AG04450 (cell line): ENCODE measurements around the gene CFAP46. TPM values are rescaled to one million over a fixed set of nuclear protein-coding genes. Genes with fewer than 3 reads are reported as not detected.

ENCODE experiments used
- CTCF ChIA-PET: fragments of 300-600, 350-600 bp; formaldehyde crosslinking; extraction: SDS; loops from one replicate; lab custom pipeline; 2022; ENCODE audit warnings: antibody characterized with exemption, inconsistent platforms; lab: Charles Lee
- POLR2A ChIA-PET: fragments of 350-600 bp; formaldehyde crosslinking; extraction: SDS; loops from one replicate; lab custom pipeline; 2021; ENCODE audit warnings: antibody characterized with exemption, inconsistent platforms; lab: Yijun Ruan, JAX
- DNase-seq: peaks from one replicate; pipeline ENCODE4 v3.0.0-alpha.2; 2011; ENCODE audit warnings: low read depth, low spot score
- H3K27ac ChIP-seq: one replicate; pipeline ENCODE4 v1.5.1; 2012; ENCODE audit warnings: low read depth, low read length, control low read depth
- H3K27me3 ChIP-seq: one replicate; pipeline ENCODE4 v1.6.0; 2012; ENCODE audit warnings: low read length; ENCODE audit not compliant: control insufficient read depth, insufficient read depth
- H3K4me3 ChIP-seq: 2 replicates; pipeline ENCODE4 v1.5.1; 2011; ENCODE audit warnings: mild to moderate bottlenecking, low read depth, low read length, control low read depth
- H3K9me3 ChIP-seq: 2 replicates; pipeline ENCODE4 v1.5.1; 2012; ENCODE audit warnings: low read length; ENCODE audit not compliant: control insufficient read depth, insufficient read depth
- polyA plus RNA-seq: library from polyadenylated mRNA; depleted of rRNA; stranded (reverse); fragments of >200 nt; gene quantifications from 2 replicates; pipeline ENCODE4 v1.2.3, GENCODE V29; 2011
- TF ChIP-seq, protein P1 (sequence below): IDR thresholded peaks from 2 replicates; pipeline ENCODE4 v1.5.1; 2011; ENCODE audit warnings: low read depth, low read length, control low read depth, inconsistent platforms

The CFAP46 gene
- polyA plus RNA-seq, 1 experiment: 2.7 TPM

DNA sequence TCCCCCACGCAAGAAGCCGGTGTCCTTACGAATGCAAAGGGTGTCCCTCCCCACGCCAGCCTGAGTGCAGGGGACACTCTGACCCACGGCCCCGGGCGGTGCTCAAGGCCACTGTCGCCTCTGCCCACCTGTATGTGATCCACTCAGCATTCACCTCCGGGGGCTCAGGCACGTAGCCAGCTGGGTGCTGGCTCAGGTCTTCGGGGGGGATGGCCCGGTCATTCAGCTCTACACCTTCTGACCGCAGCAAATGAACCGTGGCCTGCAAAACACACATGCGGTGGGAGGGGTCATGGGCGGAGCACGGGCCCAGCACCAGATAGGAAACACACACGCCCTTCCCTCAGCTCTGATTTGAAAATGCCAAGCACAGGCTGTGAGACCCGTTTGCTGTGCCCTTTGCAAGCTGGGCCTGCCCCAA lies 25.9 kb downstream of the CFAP46 start:
- TF ChIP-seq, protein P1, sequence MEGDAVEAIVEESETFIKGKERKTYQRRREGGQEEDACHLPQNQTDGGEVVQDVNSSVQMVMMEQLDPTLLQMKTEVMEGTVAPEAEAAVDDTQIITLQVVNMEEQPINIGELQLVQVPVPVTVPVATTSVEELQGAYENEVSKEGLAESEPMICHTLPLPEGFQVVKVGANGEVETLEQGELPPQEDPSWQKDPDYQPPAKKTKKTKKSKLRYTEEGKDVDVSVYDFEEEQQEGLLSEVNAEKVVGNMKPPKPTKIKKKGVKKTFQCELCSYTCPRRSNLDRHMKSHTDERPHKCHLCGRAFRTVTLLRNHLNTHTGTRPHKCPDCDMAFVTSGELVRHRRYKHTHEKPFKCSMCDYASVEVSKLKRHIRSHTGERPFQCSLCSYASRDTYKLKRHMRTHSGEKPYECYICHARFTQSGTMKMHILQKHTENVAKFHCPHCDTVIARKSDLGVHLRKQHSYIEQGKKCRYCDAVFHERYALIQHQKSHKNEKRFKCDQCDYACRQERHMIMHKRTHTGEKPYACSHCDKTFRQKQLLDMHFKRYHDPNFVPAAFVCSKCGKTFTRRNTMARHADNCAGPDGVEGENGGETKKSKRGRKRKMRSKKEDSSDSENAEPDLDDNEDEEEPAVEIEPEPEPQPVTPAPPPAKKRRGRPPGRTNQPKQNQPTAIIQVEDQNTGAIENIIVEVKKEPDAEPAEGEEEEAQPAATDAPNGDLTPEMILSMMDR: no peak
- ChIA-PET POLR2A (no interaction called here), CTCF (interaction anchor here (1.4 kb wide), 1 partner anchor 12 kb away, joined by 3 read pairs; no protein-coding TSS in a partner anchor)
- no peak overlapping the region for H3K4me3 ChIP-seq
- no peak for DNase-seq
- no peak overlapping the region for H3K27ac ChIP-seq
- no peaks in the 10 kb centered on the region for H3K27me3 ChIP-seq
- peaks cover 27% of the 10 kb centered on the region; the same call in 1 of the 2 replicates for H3K9me3 ChIP-seq

GRCh38 chr10:132915411-132915810 lies 27.0 kb downstream of the CFAP46 start:
- Histone ChIP-seq H3K9me3 (peaks cover 27% of the 10 kb centered on the region; the same call in 1 of the 2 replicates), H3K4me3 (no peak overlapping the region), H3K27me3 (no peaks in the 10 kb centered on the region), H3K27ac (no peak overlapping the region)
- DNase-seq: no peak
- TF ChIP-seq, protein P1: no peak
- ChIA-PET POLR2A (no interaction called here), CTCF (interaction anchor here (1.4 kb wide), 1 partner anchor 11 kb away, joined by 3 read pairs; no protein-coding TSS in a partner anchor)

GRCh38 chr10:132914732-132915131 lies 27.6 kb downstream of the CFAP46 start:
- no peak for DNase-seq
- CTCF ChIA-PET: no interaction called here
- Histone ChIP-seq H3K9me3 (peaks cover 28% of the 10 kb centered on the region; the same call in 1 of the 2 replicates), H3K27ac (no peak overlapping the region), H3K27me3 (no peaks in the 10 kb centered on the region), H3K4me3 (no peak overlapping the region)
- TF ChIP-seq, protein P1: no peak
- POLR2A ChIA-PET: no interaction called here

GRCh38 chr10:132913559-132914115 lies 28.7 kb downstream of the CFAP46 start:
- H3K27me3 ChIP-seq: no peaks in the 10 kb centered on the region
- no peak overlapping the region for H3K27ac ChIP-seq
- ChIA-PET POLR2A (no interaction called here), CTCF (no interaction called here)
- no peak for DNase-seq
- peaks cover 28% of the 10 kb centered on the region; the same call in 1 of the 2 replicates for H3K9me3 ChIP-seq
- TF ChIP-seq, protein P1: no peak
- no peak overlapping the region for H3K4me3 ChIP-seq

- DNase-seq: no peak
- Histone ChIP-seq H3K9me3 (peaks cover 30% of the 10 kb centered on the region; the same call in 1 of the 2 replicates), H3K4me3 (no peak overlapping the region), H3K27ac (no peak overlapping the region), H3K27me3 (no peaks in the 10 kb centered on the region)
- ChIA-PET CTCF (no interaction called here), POLR2A (no interaction called here)
- TF ChIP-seq, protein P1: no peak
Observed at GRCh38 chr10:132912713-132913558, 29.4 kb downstream of the CFAP46 start.
